GM12801 (cell line): ENCODE data around the gene CCDC28A.

Experiments used
- CTCF ChIP-seq: IDR thresholded peaks from one replicate; pipeline ENCODE4 v1.5.1; 2011; ENCODE audit warnings: control low read depth; ENCODE audit not compliant: insufficient read length; ENCODE audit errors: extremely low read depth

CCDC28A gene

GRCh38 chr6:138821519-138821918 lies 48.0 kb downstream of the CCDC28A start:
- no peak for TF ChIP-seq CTCF

GRCh38 chr6:138824482-138825144 lies 51.0 kb downstream of the CCDC28A start:
- no peak for TF ChIP-seq CTCF

GRCh38 chr6:138830248-138830647 lies 56.7 kb downstream of the CCDC28A start:
- TF ChIP-seq CTCF = no peak

- TF ChIP-seq CTCF = no peak
These were observed 58.6 kb downstream of the CCDC28A start for GRCh38 chr6:138832182-138832581.

GRCh38 chr6:138833816-138834539 lies 60.4 kb downstream of the CCDC28A start:
- no peak for TF ChIP-seq CTCF

- TF ChIP-seq CTCF = no peak
These were observed 63.7 kb downstream of the CCDC28A start for GRCh38 chr6:138837246-138837645.
